Smooth muscle cell (in vitro differentiated cells): Measurements from ENCODE around the gene FAM180B. TPM values are rescaled to one million over a fixed set of nuclear protein-coding genes. Genes with fewer than 3 reads are reported as not detected.

Source experiments
- DNase-seq: peaks from one replicate; lab custom pipeline; 2025; ENCODE audit not compliant: unreplicated experiment; lab: John Stamatoyannopoulos, UW
- H2AFZ ChIP-seq: fragments of 200-600 bp; sonication (generic); 2 replicates; pipeline ENCODE4 v1.6.0; 2016; ENCODE audit warnings: antibody characterized with exemption, low read depth, mild to moderate bottlenecking
- H3F3A ChIP-seq: fragments of 200-600 bp; sonication (generic); 2 replicates; pipeline ENCODE4 v1.6.0; 2017; ENCODE audit warnings: antibody characterized with exemption, low read depth
- H3K27ac ChIP-seq: fragments of 200-600 bp; sonication (generic); 2 replicates; pipeline ENCODE4 v1.5.1; 2016; ENCODE audit warnings: low read depth, mild to moderate bottlenecking
- H3K27me3 ChIP-seq: fragments of 200-600 bp; sonication (generic); 2 replicates; pipeline ENCODE4 v1.6.1; 2016; ENCODE audit warnings: low read depth, mild to moderate bottlenecking
- H3K36me3 ChIP-seq: fragments of 200-600 bp; sonication (generic); 2 replicates; pipeline ENCODE4 v1.5.1; 2016; ENCODE audit warnings: low read depth
- H3K4me1 ChIP-seq: fragments of 200-600 bp; sonication (generic); 2 replicates; pipeline ENCODE4 v1.5.1; 2016; ENCODE audit warnings: low read depth
- H3K4me2 ChIP-seq: fragments of 200-600 bp; sonication (generic); 2 replicates; pipeline ENCODE4 v1.6.0; 2016; ENCODE audit warnings: mild to moderate bottlenecking
- H3K4me3 ChIP-seq: fragments of 200-600 bp; sonication (generic); 2 replicates; pipeline ENCODE4 v1.5.1; 2016; ENCODE audit warnings: mild to moderate bottlenecking
- H3K79me2 ChIP-seq: fragments of 200-600 bp; sonication (generic); 2 replicates; pipeline ENCODE4 v1.6.0; 2016; ENCODE audit warnings: low read depth, mild to moderate bottlenecking
- H3K9ac ChIP-seq: fragments of 200-600 bp; sonication (generic); 2 replicates; pipeline ENCODE4 v1.6.0; 2016; ENCODE audit warnings: low read depth
- H3K9me3 ChIP-seq: fragments of 200-600 bp; sonication (generic); replicated peaks from 2 replicates; pipeline ENCODE4 v1.5.1; 2016; ENCODE audit warnings: low read depth
- H4K20me1 ChIP-seq: fragments of 200-600 bp; sonication (generic); 2 replicates; pipeline ENCODE4 v1.6.0; 2016; ENCODE audit warnings: low read depth
- CTCF ChIP-seq: fragments of 200-600 bp; sonication (generic); IDR thresholded peaks from 2 replicates; pipeline ENCODE4 v1.5.1; 2017; ENCODE audit warnings: borderline replicate concordance, mild to moderate bottlenecking, antibody characterized with exemption; ENCODE audit not compliant: insufficient read depth, poor library complexity, severe bottlenecking
- WGBS: methylation state at CpG from one replicate; pipeline ENCODE4 v1.1.7; 2016; ENCODE audit warnings: low lambda C conversion rate; 5-methylcytosine and 5-hydroxymethylcytosine counted together
- polyA plus RNA-seq: library from polyadenylated mRNA; unstranded; fragments of >200 nt; fragmentation: Nextera tagmentation; extraction: Ambion mirVana; gene quantifications from 2 replicates; pipeline ENCODE4 v1.2.1, GENCODE V29; 2016
- total RNA-seq: library from RNA; depleted of rRNA; stranded (reverse); fragments of >200 nt; gene quantifications from 2 replicates; pipeline ENCODE4 v1.2.3, GENCODE V29; 2014

FAM180B gene
- total and polyA plus RNA-seq, 2 experiments from 2014 or later, result not detected

DNA sequence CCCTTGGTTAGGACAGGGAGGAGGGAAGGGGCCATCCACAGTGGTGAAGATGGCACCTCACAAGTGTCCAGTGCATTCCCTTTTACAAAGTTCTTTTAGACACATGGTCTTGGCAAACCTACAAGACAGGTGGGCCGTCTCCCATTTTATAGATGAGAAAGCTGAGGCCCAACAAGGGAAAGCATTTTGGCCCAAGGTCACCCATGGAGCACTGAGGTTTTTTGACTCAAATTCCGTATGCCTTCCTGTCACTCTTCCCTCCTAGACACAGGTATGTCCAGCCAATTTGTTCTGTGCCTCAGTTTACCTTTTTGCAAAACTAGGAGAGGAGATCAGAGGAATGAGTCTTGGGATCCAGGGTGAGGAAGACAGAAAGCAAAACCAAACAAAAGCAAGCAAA lies 6.5 kb downstream of the FAM180B start:
- H3K27ac ChIP-seq, result no peak overlapping the region
- no peak for TF ChIP-seq CTCF
- H3F3A ChIP-seq, result no peaks in the 10 kb centered on the region
- no peak overlapping the region for H3K4me3 ChIP-seq
- no peak overlapping the region for H3K9ac ChIP-seq
- H3K36me3 ChIP-seq, result no peaks in the 10 kb centered on the region
- no peaks in the 10 kb centered on the region for H3K79me2 ChIP-seq
- no peak overlapping the region for H3K4me2 ChIP-seq
- DNase-seq, result no peak
- H2AFZ ChIP-seq, result no peak overlapping the region
- H4K20me1 ChIP-seq, result no peaks in the 10 kb centered on the region
- peaks cover 45% of the 10 kb centered on the region for H3K27me3 ChIP-seq
- WGBS, result 75% methylated on average over 2 of the region's 2 CpGs
- H3K4me1 ChIP-seq, result peaks cover 8% of the 10 kb centered on the region
- H3K9me3 ChIP-seq, result no peaks in the 10 kb centered on the region

- no peaks in the 10 kb centered on the region for H3K79me2 ChIP-seq
- H3K9me3 ChIP-seq, result no peaks in the 10 kb centered on the region
- no peak overlapping the region for H3K9ac ChIP-seq
- H3K4me1 ChIP-seq, result peaks cover 8% of the 10 kb centered on the region
- peak overlapping the region; percentile 89 for H3K4me2 ChIP-seq
- no peak overlapping the region for H3K27ac ChIP-seq
- no peak for DNase-seq
- 29% methylated on average over 6 of the region's 6 CpGs for WGBS
- H3K27me3 ChIP-seq, result peaks cover 45% of the 10 kb centered on the region
- no peak overlapping the region for H2AFZ ChIP-seq
- no peaks in the 10 kb centered on the region for H3K36me3 ChIP-seq
- no peaks in the 10 kb centered on the region for H3F3A ChIP-seq
- H3K4me3 ChIP-seq, result peak overlapping the region; percentile 46
- TF ChIP-seq CTCF, result no peak
- no peaks in the 10 kb centered on the region for H4K20me1 ChIP-seq
Measured at GRCh38 chr11:47593492-47593933, 7.0 kb downstream of the FAM180B start.

GRCh38 chr11:47593934-47594855 lies 7.7 kb downstream of the FAM180B start, which contains the start of gene C1QTNF4:
Gene C1QTNF4, minus strand, starts transcription at chr11:47594411. Its CDS starts 3,601 bp downstream, at chr11:47590810.
- Histone ChIP-seq H3K4me1 (peaks cover 12% of the 10 kb centered on the region), H3K4me3 (peak within 1 kb of the TSS; percentile 46), H3K36me3 (no peaks in the 10 kb centered on the region), H3K27me3 (peaks cover 45% of the 10 kb centered on the region), H3K4me2 (peak within 1 kb of the TSS; percentile 89), H3K27ac (no peak within 1 kb of the TSS), H3K79me2 (no peaks in the 10 kb centered on the region), H3K9me3 (no peaks in the 10 kb centered on the region), H2AFZ (no peak within 1 kb of the TSS), H3F3A (no peaks in the 10 kb centered on the region), H4K20me1 (no peaks in the 10 kb centered on the region), H3K9ac (no peak within 1 kb of the TSS)
- DNase-seq, result no peak
- 4% methylated on average over 35 of the region's 48 CpGs for WGBS
- TF ChIP-seq CTCF, result no peak
